Smooth muscle cell (in vitro differentiated cells): ENCODE data around the gene KCNAB2. TPM values are rescaled to one million over a fixed set of nuclear protein-coding genes. Genes with fewer than 3 reads are reported as not detected.

ENCODE experiments used
- DNase-seq: peaks from one replicate; lab custom pipeline; 2025; ENCODE audit not compliant: unreplicated experiment; lab: John Stamatoyannopoulos, UW
- H2AFZ ChIP-seq: fragments of 200-600 bp; sonication (generic); 2 replicates; pipeline ENCODE4 v1.6.0; 2016; ENCODE audit warnings: antibody characterized with exemption, low read depth, mild to moderate bottlenecking
- H3F3A ChIP-seq: fragments of 200-600 bp; sonication (generic); 2 replicates; pipeline ENCODE4 v1.6.0; 2017; ENCODE audit warnings: antibody characterized with exemption, low read depth
- H3K27ac ChIP-seq: fragments of 200-600 bp; sonication (generic); 2 replicates; pipeline ENCODE4 v1.5.1; 2016; ENCODE audit warnings: low read depth, mild to moderate bottlenecking
- H3K27me3 ChIP-seq: fragments of 200-600 bp; sonication (generic); 2 replicates; pipeline ENCODE4 v1.6.1; 2016; ENCODE audit warnings: low read depth, mild to moderate bottlenecking
- H3K36me3 ChIP-seq: fragments of 200-600 bp; sonication (generic); 2 replicates; pipeline ENCODE4 v1.5.1; 2016; ENCODE audit warnings: low read depth
- H3K4me1 ChIP-seq: fragments of 200-600 bp; sonication (generic); 2 replicates; pipeline ENCODE4 v1.5.1; 2016; ENCODE audit warnings: low read depth
- H3K4me2 ChIP-seq: fragments of 200-600 bp; sonication (generic); 2 replicates; pipeline ENCODE4 v1.6.0; 2016; ENCODE audit warnings: mild to moderate bottlenecking
- H3K4me3 ChIP-seq: fragments of 200-600 bp; sonication (generic); 2 replicates; pipeline ENCODE4 v1.5.1; 2016; ENCODE audit warnings: mild to moderate bottlenecking
- H3K79me2 ChIP-seq: fragments of 200-600 bp; sonication (generic); 2 replicates; pipeline ENCODE4 v1.6.0; 2016; ENCODE audit warnings: low read depth, mild to moderate bottlenecking
- H3K9ac ChIP-seq: fragments of 200-600 bp; sonication (generic); 2 replicates; pipeline ENCODE4 v1.6.0; 2016; ENCODE audit warnings: low read depth
- H3K9me3 ChIP-seq: fragments of 200-600 bp; sonication (generic); replicated peaks from 2 replicates; pipeline ENCODE4 v1.5.1; 2016; ENCODE audit warnings: low read depth
- H4K20me1 ChIP-seq: fragments of 200-600 bp; sonication (generic); 2 replicates; pipeline ENCODE4 v1.6.0; 2016; ENCODE audit warnings: low read depth
- WGBS: methylation state at CpG from one replicate; pipeline ENCODE4 v1.1.7; 2016; ENCODE audit warnings: low lambda C conversion rate; 5-methylcytosine and 5-hydroxymethylcytosine counted together
- polyA plus RNA-seq: library from polyadenylated mRNA; unstranded; fragments of >200 nt; fragmentation: Nextera tagmentation; extraction: Ambion mirVana; gene quantifications from 2 replicates; pipeline ENCODE4 v1.2.1, GENCODE V29; 2016
- total RNA-seq: library from RNA; depleted of rRNA; stranded (reverse); fragments of >200 nt; gene quantifications from 2 replicates; pipeline ENCODE4 v1.2.3, GENCODE V29; 2014
- TF ChIP-seq, protein P1 (sequence below): fragments of 200-600 bp; sonication (generic); IDR thresholded peaks from 2 replicates; pipeline ENCODE4 v1.5.1; 2017; ENCODE audit warnings: borderline replicate concordance, mild to moderate bottlenecking, antibody characterized with exemption; ENCODE audit not compliant: insufficient read depth, poor library complexity, severe bottlenecking

The KCNAB2 gene
- total and polyA plus RNA-seq, 2 experiments from 2014 or later = 3.6 to 3.9 TPM

DNA sequence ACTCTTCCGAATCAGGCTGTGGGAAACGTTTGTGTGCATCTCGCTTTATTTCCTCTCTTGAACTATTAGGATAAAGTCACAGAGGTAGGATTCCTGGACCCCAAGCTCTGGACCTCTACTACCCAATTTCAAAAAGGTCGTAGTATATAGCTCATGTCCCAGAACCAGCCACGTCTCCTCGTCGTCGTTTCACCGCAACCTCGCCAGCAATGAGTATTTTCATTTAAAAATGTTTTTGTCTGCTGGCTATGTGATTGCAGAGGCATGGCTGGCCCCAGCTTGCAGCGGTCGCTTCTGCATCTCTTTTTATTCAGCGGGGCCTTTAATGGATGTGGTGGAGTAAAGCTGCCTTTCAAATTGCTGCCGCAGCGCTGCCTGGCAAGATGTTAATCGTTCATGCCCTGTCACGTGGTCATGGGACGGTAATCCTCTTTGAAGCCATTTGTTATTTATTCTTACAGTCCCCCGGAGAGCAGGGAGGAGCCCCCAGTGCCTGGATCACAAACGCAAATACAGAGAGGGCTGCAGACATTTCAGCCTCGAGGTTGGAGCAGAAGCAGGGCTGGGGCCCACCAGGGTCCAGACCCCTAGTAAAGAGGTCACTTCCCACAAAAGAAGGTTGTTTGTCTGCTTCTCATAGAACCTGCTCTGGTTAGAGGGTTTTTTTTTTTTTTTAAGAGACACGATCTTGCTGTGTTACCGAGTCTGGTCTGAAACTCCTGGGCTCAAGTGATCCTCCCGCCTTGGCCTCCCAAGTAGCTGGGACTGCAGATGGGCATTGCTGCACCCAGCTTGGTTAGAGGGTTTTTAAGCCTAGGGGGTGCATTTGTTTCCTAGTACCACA, 41.9 kb upstream of the KCNAB2 start:
- Histone ChIP-seq H3K4me3 (no peak overlapping the region), H3K9ac (no peak overlapping the region), H3K79me2 (no peaks in the 10 kb centered on the region), H3K36me3 (no peaks in the 10 kb centered on the region), H4K20me1 (no peaks in the 10 kb centered on the region), H3F3A (no peaks in the 10 kb centered on the region), H3K27ac (no peak overlapping the region), H3K27me3 (no peaks in the 10 kb centered on the region), H3K4me1 (peaks cover 15% of the 10 kb centered on the region), H3K9me3 (no peaks in the 10 kb centered on the region), H3K4me2 (no peak overlapping the region), H2AFZ (no peak overlapping the region)
- no peak for DNase-seq
- 61% methylated on average over 24 of the region's 24 CpGs for WGBS
- TF ChIP-seq, protein P1, sequence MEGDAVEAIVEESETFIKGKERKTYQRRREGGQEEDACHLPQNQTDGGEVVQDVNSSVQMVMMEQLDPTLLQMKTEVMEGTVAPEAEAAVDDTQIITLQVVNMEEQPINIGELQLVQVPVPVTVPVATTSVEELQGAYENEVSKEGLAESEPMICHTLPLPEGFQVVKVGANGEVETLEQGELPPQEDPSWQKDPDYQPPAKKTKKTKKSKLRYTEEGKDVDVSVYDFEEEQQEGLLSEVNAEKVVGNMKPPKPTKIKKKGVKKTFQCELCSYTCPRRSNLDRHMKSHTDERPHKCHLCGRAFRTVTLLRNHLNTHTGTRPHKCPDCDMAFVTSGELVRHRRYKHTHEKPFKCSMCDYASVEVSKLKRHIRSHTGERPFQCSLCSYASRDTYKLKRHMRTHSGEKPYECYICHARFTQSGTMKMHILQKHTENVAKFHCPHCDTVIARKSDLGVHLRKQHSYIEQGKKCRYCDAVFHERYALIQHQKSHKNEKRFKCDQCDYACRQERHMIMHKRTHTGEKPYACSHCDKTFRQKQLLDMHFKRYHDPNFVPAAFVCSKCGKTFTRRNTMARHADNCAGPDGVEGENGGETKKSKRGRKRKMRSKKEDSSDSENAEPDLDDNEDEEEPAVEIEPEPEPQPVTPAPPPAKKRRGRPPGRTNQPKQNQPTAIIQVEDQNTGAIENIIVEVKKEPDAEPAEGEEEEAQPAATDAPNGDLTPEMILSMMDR = no peak

DNA sequence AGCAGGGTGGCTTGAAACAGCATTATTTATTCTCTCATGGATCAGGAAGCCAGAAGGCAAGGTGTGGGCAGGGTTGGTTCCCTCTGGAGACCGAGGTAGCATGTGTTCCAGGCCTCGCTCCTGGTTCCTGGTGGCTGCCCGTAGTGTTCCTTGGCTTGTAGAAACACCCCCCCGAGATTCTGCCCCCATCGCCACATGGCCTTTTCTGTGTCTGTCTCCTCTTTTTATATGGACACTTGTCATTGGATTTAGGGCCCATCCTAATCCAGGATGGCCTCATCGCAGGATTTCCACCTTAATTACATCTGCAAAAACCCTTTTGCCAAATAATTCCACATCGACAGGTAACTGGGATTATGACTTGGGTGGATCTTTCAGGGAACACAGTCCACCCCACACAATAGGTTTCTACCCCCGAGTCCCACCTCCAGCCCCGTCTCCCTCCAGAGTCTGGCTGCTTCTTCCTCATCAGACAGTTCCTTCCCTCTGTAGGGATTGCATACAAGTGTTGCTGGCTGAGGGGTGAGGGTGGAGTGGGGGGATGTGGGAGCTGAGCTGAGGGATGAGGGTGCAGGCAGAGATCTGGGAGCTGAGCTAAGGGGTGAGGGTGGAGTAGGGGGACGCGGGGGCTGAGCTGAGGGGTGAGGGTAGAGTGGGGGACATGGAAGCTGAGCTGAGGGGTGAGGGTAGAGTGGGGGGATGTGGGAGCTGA, 41.1 kb upstream of the KCNAB2 start:
- Histone ChIP-seq H3K4me2 (no peak overlapping the region), H3K4me1 (peaks cover 15% of the 10 kb centered on the region), H2AFZ (no peak overlapping the region), H3K9me3 (no peaks in the 10 kb centered on the region), H3K27ac (no peak overlapping the region), H3K4me3 (no peak overlapping the region), H3K36me3 (no peaks in the 10 kb centered on the region), H3F3A (no peaks in the 10 kb centered on the region), H3K9ac (no peak overlapping the region), H4K20me1 (no peaks in the 10 kb centered on the region), H3K79me2 (no peaks in the 10 kb centered on the region), H3K27me3 (no peaks in the 10 kb centered on the region)
- DNase-seq = no peak
- WGBS = 96% methylated on average over 11 of the region's 11 CpGs
- TF ChIP-seq, protein P1 = no peak

DNA sequence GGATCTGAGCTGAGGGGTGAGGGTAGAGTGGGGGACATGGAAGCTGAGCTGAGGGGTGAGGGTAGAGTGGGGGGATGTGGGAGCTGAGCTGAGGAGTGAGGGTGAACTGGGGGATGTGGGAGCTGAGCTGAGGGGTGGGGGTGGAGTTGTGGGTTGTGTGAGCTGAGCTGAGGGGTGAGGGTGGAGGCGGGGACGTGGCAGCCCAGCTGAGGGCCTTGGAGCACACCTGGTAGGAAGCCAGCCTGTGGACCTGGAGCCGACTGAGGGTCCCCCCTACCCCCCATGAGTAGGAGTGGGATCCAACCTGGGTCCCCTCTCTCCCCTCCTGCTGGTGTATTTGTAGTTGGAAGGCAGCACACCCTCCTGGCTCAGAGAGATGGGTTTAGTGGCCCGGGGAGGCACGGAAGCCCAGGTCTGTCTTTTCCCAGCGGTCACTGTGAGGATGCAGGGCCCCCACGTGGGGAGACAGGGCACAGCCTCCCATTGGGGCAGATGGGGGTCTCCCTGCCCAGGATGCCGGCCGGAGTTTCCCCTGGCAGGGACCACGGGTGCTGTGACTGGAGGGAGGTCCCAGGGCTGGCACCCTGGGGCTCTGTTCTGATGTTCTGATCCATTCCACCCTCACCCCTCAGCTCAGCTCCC, 40.3 kb upstream of the KCNAB2 start:
- no peak for DNase-seq
- Histone ChIP-seq H3K36me3 (no peaks in the 10 kb centered on the region), H3K27me3 (no peaks in the 10 kb centered on the region), H3K4me1 (peaks cover 15% of the 10 kb centered on the region), H3K27ac (no peak overlapping the region), H3K9me3 (no peaks in the 10 kb centered on the region), H4K20me1 (no peaks in the 10 kb centered on the region), H3K4me3 (no peak overlapping the region), H3K79me2 (no peaks in the 10 kb centered on the region), H3K4me2 (no peak overlapping the region), H3F3A (no peaks in the 10 kb centered on the region), H2AFZ (no peak overlapping the region), H3K9ac (no peak overlapping the region)
- TF ChIP-seq, protein P1 = no peak
- WGBS = 79% methylated on average over 7 of the region's 10 CpGs
